ENCODE results near the gene NRXN2. TPM values are rescaled to one million over a fixed set of nuclear protein-coding genes. Genes with fewer than 3 reads are reported as not detected.

The NRXN2 gene
- total RNA-seq, 1 donor from 2014 or later = 0.98 TPM

- ATAC-seq = no peak
- no peak for DNase-seq (ENCODE audit: low spot score)
Measured at GRCh38 chr11:64656862-64657261, 66.1 kb downstream of the NRXN2 start.

DNA sequence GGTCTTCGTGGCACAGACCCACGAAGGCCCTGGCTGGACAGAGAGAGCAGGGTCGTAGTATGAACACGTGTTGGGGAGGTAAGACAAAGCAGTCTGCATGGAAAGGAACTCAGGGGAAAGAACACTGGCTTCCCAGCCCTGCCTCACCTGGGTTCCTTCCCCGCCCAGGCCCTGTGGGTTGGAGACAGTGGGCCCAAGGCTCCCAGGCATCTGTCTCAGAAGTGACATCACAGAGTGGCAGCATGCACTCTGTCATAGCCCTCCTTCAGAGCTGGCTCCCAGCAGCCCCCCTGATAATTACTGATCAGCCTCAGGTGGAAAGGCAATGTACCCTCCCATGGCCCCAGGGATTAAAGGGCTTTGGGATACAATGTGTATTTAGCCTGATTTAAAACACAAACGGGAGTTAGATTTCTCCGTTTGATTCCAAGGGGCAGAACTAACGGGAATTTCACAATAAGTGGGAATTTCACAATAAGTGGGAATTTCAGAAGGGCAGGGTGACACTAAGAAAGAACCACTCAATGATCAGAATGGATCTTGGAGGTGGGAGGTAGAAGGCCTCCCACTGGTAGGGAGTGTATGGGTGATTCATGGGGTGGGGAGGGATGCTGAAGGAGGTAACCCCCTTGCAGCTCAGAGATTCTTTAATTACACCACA, 66.9 kb downstream of the NRXN2 start:
- ATAC-seq (peak; percentile 52), DNase-seq (ENCODE audit: low spot score) (no peak)

DNA sequence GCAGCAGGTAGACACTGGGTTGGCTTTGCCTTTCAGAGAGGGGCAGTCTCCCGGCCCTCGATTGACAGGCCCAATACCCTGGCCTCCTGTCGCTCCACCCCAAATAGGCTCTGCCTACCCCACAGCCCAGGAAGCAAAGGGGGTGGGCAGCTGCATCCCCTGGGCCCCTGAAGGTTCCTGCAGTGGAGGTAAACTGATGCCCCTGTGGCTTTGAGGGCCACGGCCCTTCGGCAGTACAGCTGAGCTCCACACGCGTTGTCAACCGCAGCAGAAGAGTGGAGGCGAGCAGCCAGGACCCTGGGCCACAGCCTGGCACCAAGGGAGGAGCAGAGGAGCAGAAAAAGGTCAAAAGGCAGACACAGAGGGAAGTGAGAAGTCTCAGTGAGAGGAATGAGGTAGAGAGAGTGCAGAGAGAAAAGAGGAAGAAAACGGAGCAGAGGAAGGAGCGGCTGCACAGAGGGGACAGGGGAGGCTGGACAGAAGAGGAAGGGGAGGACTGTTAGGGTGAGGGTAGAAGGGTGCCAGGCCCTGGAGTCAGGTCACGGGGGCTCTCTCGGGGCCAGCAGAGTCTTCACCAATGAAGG, 67.9 kb downstream of the NRXN2 start:
- no peak for ATAC-seq
- DNase-seq (ENCODE audit: low spot score) = no peak

DNA sequence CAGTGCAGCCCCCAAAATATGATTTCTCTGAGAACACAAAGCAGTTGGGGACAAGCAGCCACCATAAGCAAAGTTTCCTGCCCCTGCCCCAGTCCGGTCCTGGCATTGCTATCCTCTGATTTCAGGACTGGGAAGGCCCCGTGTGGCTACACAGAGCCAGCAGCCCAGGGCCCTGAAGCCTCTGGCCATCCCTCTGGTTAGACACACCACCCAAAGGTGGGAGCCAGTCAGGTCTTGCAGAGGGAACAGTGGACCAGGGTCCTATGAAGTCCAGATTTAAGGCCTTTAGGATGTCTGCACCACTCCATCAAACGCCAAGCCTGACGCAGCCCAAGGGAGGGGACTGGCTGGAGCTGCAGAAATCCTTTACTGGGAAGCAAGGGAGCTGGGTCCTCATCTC, 68.6 kb downstream of the NRXN2 start:
- DNase-seq (ENCODE audit: low spot score) = no peak

GRCh38 chr11:64653388-64653973, 69.5 kb downstream of the NRXN2 start:
- ATAC-seq (no peak), DNase-seq (ENCODE audit: low spot score) (no peak)

More for the DNA sequence above, 68.6 kb downstream of the NRXN2 start:
- no peak for ATAC-seq

- DNase-seq (ENCODE audit: low spot score) (peak; percentile 71), ATAC-seq (peak; percentile 78)
Measured at GRCh38 chr11:64652586-64653387, 70.2 kb downstream of the NRXN2 start.

DNA sequence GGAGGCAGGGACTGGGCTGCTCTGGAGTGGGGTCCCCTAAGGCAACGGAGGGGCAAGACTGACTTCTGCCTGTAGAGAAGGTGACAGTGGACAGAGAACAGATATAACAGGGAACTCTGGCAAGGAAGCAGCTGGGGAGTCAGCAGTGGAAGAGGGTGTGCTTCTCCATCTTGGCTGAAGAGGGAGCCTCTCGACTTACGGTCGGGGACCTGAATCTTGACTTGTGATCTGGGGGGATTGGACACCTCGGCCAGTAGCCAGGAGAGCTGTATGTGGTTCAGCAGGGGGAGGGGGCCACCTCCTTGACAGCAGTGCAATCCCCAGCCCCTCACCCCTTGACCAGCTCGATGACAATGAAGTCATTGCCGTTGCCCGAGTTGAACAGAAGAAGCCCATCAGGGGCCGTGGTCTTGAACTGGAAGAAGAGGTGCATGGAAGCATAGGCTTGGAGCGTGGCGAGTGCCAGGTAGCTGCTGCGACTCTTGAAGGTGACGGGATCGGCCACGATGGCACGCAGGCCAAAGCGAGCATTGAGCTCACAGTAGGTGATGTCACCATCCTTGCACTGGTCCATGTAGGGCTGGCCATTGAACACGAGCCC, 72.0 kb downstream of the NRXN2 start:
- peak; percentile 33 for ATAC-seq
- no peak for DNase-seq (ENCODE audit: low spot score)

DNA sequence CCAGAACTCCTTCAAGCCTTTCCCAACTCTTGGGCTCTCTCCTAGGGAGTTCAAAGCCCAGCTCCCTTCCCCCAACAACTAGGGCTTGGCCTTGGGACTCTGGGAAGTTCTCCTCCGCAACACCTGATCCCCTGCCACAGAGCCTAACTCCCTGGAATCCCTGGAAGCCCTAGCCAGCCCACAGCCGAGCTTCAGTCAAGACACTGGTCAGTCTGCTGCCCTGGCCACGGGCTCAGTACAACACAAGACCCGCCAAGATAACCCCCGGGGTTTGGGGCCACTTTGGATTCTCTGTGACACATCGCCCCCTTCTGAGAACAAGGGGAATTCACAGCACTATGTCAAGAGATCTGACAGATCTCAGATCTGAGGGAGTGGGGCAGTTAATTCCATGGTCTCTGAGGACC, 73.7 kb downstream of the NRXN2 start:
- DNase-seq (ENCODE audit: low spot score) = no peak
- ATAC-seq = peak; percentile 20

DNA sequence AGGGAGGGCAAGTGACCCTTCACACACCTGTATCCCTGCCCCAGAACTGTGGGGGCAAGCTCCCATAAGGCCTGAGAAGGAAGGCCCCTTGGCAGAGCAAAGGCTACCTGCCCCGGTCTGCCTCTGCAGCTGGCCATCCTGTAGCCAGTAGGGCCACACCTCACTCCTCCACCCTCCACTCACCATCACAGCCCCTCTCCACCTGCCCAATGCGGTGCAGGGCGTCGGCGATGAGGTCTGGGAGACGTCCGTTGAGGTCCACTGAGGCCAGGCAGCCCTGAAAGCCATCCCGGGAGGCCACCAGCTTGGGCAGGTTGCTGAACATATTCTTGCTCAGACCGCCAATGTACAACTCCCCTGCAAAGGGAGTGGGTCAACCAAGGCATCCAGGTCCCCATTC, 74.4 kb downstream of the NRXN2 start:
- ATAC-seq = no peak
- DNase-seq (ENCODE audit: low spot score) = no peak

GRCh38 chr11:64647019-64647779, 75.8 kb downstream of the NRXN2 start:
- DNase-seq (ENCODE audit: low spot score) = no peak
- no peak for ATAC-seq

- DNase-seq (ENCODE audit: low spot score) (no peak), ATAC-seq (peak; percentile 20)
Measured at GRCh38 chr11:64644647-64645275, 78.2 kb downstream of the NRXN2 start.

GRCh38 chr11:64643920-64644646, 78.9 kb downstream of the NRXN2 start:
- no peak for DNase-seq (ENCODE audit: low spot score)
- ATAC-seq = no peak

GRCh38 chr11:64643256-64643881, 79.6 kb downstream of the NRXN2 start:
- no peak for DNase-seq (ENCODE audit: low spot score)
- peak; percentile 31 for ATAC-seq

DNA sequence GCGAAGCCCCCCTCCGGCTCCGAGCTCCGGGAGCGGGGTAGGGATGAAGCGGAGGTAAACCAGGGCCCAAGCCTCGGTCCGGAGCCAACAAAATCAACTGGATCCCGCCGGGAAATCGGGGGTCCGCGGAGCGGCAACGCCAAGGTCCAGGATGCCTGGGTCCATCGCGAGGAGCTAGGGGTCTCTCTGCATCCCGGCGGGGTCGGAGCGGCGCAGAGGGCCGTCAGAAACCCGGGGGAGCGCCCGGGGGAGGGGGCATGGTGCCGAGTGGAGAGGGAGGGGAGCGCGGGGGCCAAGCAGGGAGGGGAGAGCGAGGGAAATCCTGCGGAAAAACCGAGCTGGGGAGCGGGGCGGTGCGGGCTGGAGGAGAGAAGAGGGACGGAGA, 80.1 kb downstream of the NRXN2 start:
- ATAC-seq (no peak), DNase-seq (ENCODE audit: low spot score) (no peak)

GRCh38 chr11:64642418-64642735, 80.6 kb downstream of the NRXN2 start:
- no peak for DNase-seq (ENCODE audit: low spot score)
- no peak for ATAC-seq

- DNase-seq (ENCODE audit: low spot score) (no peak), ATAC-seq (no peak)
Measured at GRCh38 chr11:64641596-64642417, 81.2 kb downstream of the NRXN2 start.

DNA sequence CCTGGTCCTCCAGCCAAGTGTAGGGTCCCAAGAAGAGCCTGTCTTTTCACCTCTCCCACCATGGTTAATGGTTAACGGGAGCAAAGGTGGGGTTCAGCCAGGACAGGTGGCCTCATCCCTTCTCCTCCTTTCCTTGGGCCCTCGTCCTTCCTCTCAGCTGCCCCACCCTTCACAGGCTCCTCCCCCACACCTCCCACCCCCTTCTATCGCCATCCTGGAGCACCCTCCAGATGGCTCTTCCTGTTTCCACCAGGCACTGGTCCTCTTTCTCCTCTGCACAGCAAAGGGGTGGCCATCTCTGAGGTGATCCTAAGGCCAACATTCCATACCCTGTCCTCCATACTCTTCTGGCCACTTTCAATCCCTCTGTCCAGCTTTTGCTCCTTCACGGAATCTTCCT, 83.1 kb downstream of the NRXN2 start:
- ATAC-seq (no peak), DNase-seq (ENCODE audit: low spot score) (no peak)

DNA sequence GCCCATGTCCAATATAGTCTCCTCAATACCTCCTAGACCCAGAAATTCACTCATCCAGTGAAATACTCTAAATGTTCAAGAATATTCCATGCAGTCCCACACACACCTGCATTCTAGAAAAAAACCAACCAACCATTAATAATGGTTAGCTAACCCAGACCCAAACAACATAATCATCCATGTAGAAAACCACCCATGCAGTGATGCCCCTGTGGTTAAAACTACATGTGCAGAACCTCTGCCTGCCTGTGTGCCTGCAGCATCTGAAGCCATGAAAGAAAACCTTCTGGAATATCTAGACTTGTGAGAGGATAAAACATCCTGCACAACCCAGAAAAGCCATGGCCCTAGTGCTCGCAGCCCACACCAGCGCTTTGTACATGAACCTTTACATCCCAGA, 84.2 kb downstream of the NRXN2 start:
- no peak for ATAC-seq
- no peak for DNase-seq (ENCODE audit: low spot score)

Data from left lobe of liver (tissue), 2 donors.